H9 (cell line): ENCODE measurements around the gene AGTPBP1. TPM values are rescaled to one million over a fixed set of nuclear protein-coding genes. Genes with fewer than 3 reads are reported as not detected.

ENCODE experiments used
- DNase-seq: peaks from one replicate; pipeline ENCODE4 v3.0.0-alpha.2; 2017
- H2AFZ ChIP-seq: one replicate; pipeline ENCODE4 v1.6.1; 2013; ENCODE audit warnings: mild to moderate bottlenecking, low read length, control low read depth, moderate library complexity
- H2AK5ac ChIP-seq: 2 replicates; pipeline ENCODE4 v1.6.1; 2013; ENCODE audit warnings: low read length, control low read depth, mixed read lengths; ENCODE audit not compliant: insufficient read length
- H2BK120ac ChIP-seq: one replicate; pipeline ENCODE4 v1.6.1; 2013; ENCODE audit warnings: low read depth, mild to moderate bottlenecking, low read length, control low read depth, inconsistent platforms; ENCODE audit not compliant: poor library complexity, severe bottlenecking
- H2BK12ac ChIP-seq: 2 replicates; pipeline ENCODE4 v1.6.1; 2013; ENCODE audit warnings: low read length, control low read depth, mixed read lengths, low read depth; ENCODE audit not compliant: insufficient read length
- H2BK15ac ChIP-seq: 2 replicates; pipeline ENCODE4 v1.6.1; 2013; ENCODE audit warnings: low read depth, low read length, control low read depth
- H2BK20ac ChIP-seq: one replicate; pipeline ENCODE4 v1.6.1; 2013; ENCODE audit warnings: low read depth, mild to moderate bottlenecking, low read length, control low read depth, inconsistent platforms; ENCODE audit not compliant: poor library complexity, severe bottlenecking
- H2BK5ac ChIP-seq: 2 replicates; pipeline ENCODE4 v1.6.1; 2013; ENCODE audit warnings: low read length, control low read depth, mixed read lengths; ENCODE audit not compliant: insufficient read length
- H3K14ac ChIP-seq: 2 replicates; pipeline ENCODE4 v1.6.1; 2013; ENCODE audit warnings: low read length, control low read depth; ENCODE audit not compliant: insufficient read depth
- H3K18ac ChIP-seq: 2 replicates; pipeline ENCODE4 v1.6.1; 2013; ENCODE audit warnings: low read depth, mild to moderate bottlenecking, mixed read lengths, low read length, control low read depth; ENCODE audit not compliant: insufficient read length
- H3K23ac ChIP-seq: 2 replicates; pipeline ENCODE4 v1.6.1; 2013; ENCODE audit warnings: low read length, control low read depth, mixed read lengths, low read depth; ENCODE audit not compliant: insufficient read length
- H3K23me2 ChIP-seq: 2 replicates; pipeline ENCODE4 v1.6.1; 2013; ENCODE audit warnings: low read depth, mild to moderate bottlenecking, mixed read lengths, low read length, control low read depth; ENCODE audit not compliant: insufficient read length, poor library complexity, severe bottlenecking
- H3K27ac ChIP-seq: 2 replicates; pipeline ENCODE4 v1.5.1; 2013; ENCODE audit warnings: low read length, control low read depth, mixed read lengths, low read depth; ENCODE audit not compliant: insufficient read length
- H3K27me3 ChIP-seq: 2 replicates; pipeline ENCODE4 v1.6.1; 2013; ENCODE audit warnings: low read length, control low read depth, inconsistent platforms; ENCODE audit not compliant: insufficient read depth
- H3K4ac ChIP-seq: 2 replicates; pipeline ENCODE4 v1.6.1; 2013; ENCODE audit warnings: low read depth, mild to moderate bottlenecking, control low read depth, inconsistent platforms, low read length, moderate library complexity
- H3K4me1 ChIP-seq: 2 replicates; pipeline ENCODE4 v1.6.1; 2013; ENCODE audit warnings: low read length, control low read depth, inconsistent platforms; ENCODE audit not compliant: insufficient read depth
- H3K4me2 ChIP-seq: 2 replicates; pipeline ENCODE4 v1.6.1; 2013; ENCODE audit warnings: low read length, control low read depth, mixed read lengths; ENCODE audit not compliant: insufficient read length, insufficient read depth
- H3K56ac ChIP-seq: 2 replicates; pipeline ENCODE4 v1.6.1; 2013; ENCODE audit warnings: low read depth, mild to moderate bottlenecking, mixed read lengths, low read length, control low read depth; ENCODE audit not compliant: insufficient read length
- H3K79me1 ChIP-seq: 2 replicates; pipeline ENCODE4 v1.6.1; 2013; ENCODE audit warnings: low read depth, mild to moderate bottlenecking, moderate library complexity, low read length, control low read depth, inconsistent platforms; ENCODE audit not compliant: insufficient read depth, poor library complexity, severe bottlenecking
- H3K79me2 ChIP-seq: 2 replicates; pipeline ENCODE4 v1.6.1; 2013; ENCODE audit warnings: low read length, control low read depth, inconsistent platforms; ENCODE audit not compliant: insufficient read depth
- H3K9ac ChIP-seq: 2 replicates; pipeline ENCODE4 v1.6.1; 2013; ENCODE audit warnings: low read length, control low read depth, mixed read lengths; ENCODE audit not compliant: insufficient read length; ENCODE audit errors: extremely low read depth
- H3K9me3 ChIP-seq: one replicate; pipeline ENCODE4 v1.6.1; 2013; ENCODE audit warnings: low read depth, low read length, inconsistent platforms; ENCODE audit not compliant: control insufficient read depth
- H3T11ph ChIP-seq: one replicate; pipeline ENCODE4 v1.6.1; 2013; ENCODE audit warnings: mild to moderate bottlenecking, low read length, control low read depth, inconsistent platforms
- H4K20me1 ChIP-seq: one replicate; pipeline ENCODE4 v1.6.1; 2013; ENCODE audit not compliant: control insufficient read depth, insufficient read length, insufficient read depth
- H4K5ac ChIP-seq: 2 replicates; pipeline ENCODE4 v1.6.1; 2013; ENCODE audit warnings: low read depth, mild to moderate bottlenecking, mixed read lengths, low read length, control low read depth; ENCODE audit not compliant: insufficient read length
- H4K8ac ChIP-seq: replicated peaks from 2 replicates; pipeline ENCODE4 v1.6.1; 2013; ENCODE audit warnings: low read length, control low read depth, mixed read lengths, low read depth; ENCODE audit not compliant: insufficient read length
- H4K91ac ChIP-seq: 2 replicates; pipeline ENCODE4 v1.6.1; 2013; ENCODE audit warnings: low read depth, mild to moderate bottlenecking, moderate library complexity, mixed read lengths, low read length, control low read depth; ENCODE audit not compliant: insufficient read length
- H3K27ac Mint-ChIP-seq, 3 experiments: 2 replicates in 2 of 3; 3 replicates in 1 of 3; pipeline ENCODE4 v1.8.0; 2020 to 2021; ENCODE audit warnings: mixed read lengths in 3 of 3, mild to moderate bottlenecking in 1 of 3, moderate library complexity in 1 of 3
- H3K27me3 Mint-ChIP-seq: 2 replicates; pipeline ENCODE4 v1.8.0; 2021; ENCODE audit warnings: low read depth, mild to moderate bottlenecking, moderate library complexity, mixed read lengths
- H3K36me3 Mint-ChIP-seq, 3 experiments: 2 replicates in 2 of 3; 3 replicates in 1 of 3; pipeline ENCODE4 v1.8.0; 2020 to 2021; ENCODE audit warnings: low read depth in 3 of 3, mixed read lengths in 3 of 3; ENCODE audit not compliant: insufficient read depth in 1 of 3
- H3K4me1 Mint-ChIP-seq, 2 experiments: 2 replicates each; pipeline ENCODE4 v1.8.0; 2020; ENCODE audit warnings: mixed read lengths in 2 of 2
- H3K4me3 Mint-ChIP-seq, 2 experiments: 2 replicates in 1 of 2; 3 replicates in 1 of 2; pipeline ENCODE4 v1.8.0; 2020 to 2021; ENCODE audit warnings: mild to moderate bottlenecking in 2 of 2, mixed read lengths in 2 of 2, moderate library complexity in 1 of 2
- H3K9me3 Mint-ChIP-seq, 2 experiments: 2 replicates in 1 of 2; 3 replicates in 1 of 2; pipeline ENCODE4 v1.8.0; 2020; ENCODE audit warnings: mild to moderate bottlenecking in 2 of 2, mixed read lengths in 2 of 2, moderate library complexity in 1 of 2
- WGBS: extraction: QIAGEN DNeasy Blood & Tissue Kit; methylation state at CpG from one replicate; pipeline ENCODE4 v1.1.7; 2013; ENCODE audit warnings: missing lambda C conversion rate, low lambda C conversion rate, mixed read lengths; ENCODE audit not compliant: insufficient read length; ENCODE audit errors: extremely low coverage; 5-methylcytosine and 5-hydroxymethylcytosine counted together
- total RNA-seq: library from RNA; stranded (reverse); gene quantifications from 2 replicates; pipeline ENCODE4 v1.2.1, GENCODE V29; 2021
- TF ChIP-seq, protein P1 (sequence below): fragments of 200-600 bp; sonication (generic); conservative IDR thresholded peaks from 3 replicates; pipeline ENCODE4 v1.8.0; 2021; ENCODE audit warnings: antibody characterized with exemption, mild to moderate bottlenecking

AGTPBP1 gene
- total RNA-seq, 1 experiment from 2014 or later = 53.1 TPM

DNA sequence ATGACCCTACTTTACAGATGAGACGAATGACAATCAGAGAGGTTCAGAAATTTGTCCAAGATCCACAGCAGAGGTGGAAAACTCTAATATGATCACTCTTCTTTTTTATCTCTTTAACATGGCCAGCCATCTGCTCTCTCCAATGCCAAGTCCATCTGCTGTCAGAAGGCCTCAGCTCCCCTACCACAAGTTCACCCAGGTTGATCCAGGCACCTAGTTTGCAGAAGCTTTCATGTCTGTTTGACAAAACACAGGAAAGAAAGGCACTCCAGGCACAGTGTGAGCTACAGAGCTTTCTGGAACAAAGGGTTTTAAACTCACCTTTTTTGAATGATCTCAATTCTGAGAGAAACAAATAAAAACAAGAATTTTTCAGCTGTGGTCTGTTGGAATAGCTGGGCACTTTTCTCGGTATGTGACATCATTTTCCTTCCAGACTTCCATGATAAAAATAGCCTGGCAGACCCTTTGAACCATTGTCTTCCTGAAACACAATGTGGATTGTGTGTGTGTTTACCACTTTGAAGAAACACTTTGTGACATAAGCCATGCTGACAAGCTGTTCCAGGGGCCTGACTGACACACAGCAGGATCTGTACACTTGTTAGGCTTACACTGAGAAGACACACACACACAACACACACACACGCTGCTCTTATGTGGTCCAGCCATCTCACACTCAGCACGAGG is 214.3 kb downstream of the AGTPBP1 start:
- H3K9me3 Mint-ChIP-seq = no peaks in the 10 kb centered on the region
- no peak overlapping the region for H2BK15ac ChIP-seq
- WGBS = no CpG with 5 or more reads among the region's 4 CpGs

More for the DNA sequence above, 214.3 kb downstream of the AGTPBP1 start:
- Histone ChIP-seq H3K27me3 (peaks cover 5% of the 10 kb centered on the region), H3K9ac (no peak overlapping the region), H3K4ac (no peak overlapping the region), H2AFZ (no peak overlapping the region), H3T11ph (no peak overlapping the region), H3K4me2 (no peak overlapping the region), H4K5ac (no peak overlapping the region), H3K14ac (no peak overlapping the region), H3K23ac (no peak overlapping the region), H3K18ac (no peak overlapping the region), H3K79me2 (no peaks in the 10 kb centered on the region), H3K27ac (no peak overlapping the region), H4K91ac (no peak overlapping the region), H3K4me1 (no peaks in the 10 kb centered on the region), H2BK120ac (no peak overlapping the region), H2AK5ac (no peak overlapping the region), H3K56ac (no peak overlapping the region), H2BK5ac (no peak overlapping the region), H2BK20ac (no peak overlapping the region), H4K8ac (no peak overlapping the region), H2BK12ac (no peak overlapping the region), H4K20me1 (no peaks in the 10 kb centered on the region), H3K79me1 (no peaks in the 10 kb centered on the region), H3K23me2 (no peaks in the 10 kb centered on the region), H3K9me3 (no peaks in the 10 kb centered on the region)
- peaks cover under 1 to 3% of the 10 kb centered on the region in 2 experiments; a peak in 1 of 4 replicates for H3K4me1 Mint-ChIP-seq
- H3K27me3 Mint-ChIP-seq = peaks cover 39% of the 10 kb centered on the region
- no peak for DNase-seq
- no peaks in the 10 kb centered on the region for H3K36me3 Mint-ChIP-seq
- no peak overlapping the region for H3K27ac Mint-ChIP-seq
- TF ChIP-seq, protein P1, sequence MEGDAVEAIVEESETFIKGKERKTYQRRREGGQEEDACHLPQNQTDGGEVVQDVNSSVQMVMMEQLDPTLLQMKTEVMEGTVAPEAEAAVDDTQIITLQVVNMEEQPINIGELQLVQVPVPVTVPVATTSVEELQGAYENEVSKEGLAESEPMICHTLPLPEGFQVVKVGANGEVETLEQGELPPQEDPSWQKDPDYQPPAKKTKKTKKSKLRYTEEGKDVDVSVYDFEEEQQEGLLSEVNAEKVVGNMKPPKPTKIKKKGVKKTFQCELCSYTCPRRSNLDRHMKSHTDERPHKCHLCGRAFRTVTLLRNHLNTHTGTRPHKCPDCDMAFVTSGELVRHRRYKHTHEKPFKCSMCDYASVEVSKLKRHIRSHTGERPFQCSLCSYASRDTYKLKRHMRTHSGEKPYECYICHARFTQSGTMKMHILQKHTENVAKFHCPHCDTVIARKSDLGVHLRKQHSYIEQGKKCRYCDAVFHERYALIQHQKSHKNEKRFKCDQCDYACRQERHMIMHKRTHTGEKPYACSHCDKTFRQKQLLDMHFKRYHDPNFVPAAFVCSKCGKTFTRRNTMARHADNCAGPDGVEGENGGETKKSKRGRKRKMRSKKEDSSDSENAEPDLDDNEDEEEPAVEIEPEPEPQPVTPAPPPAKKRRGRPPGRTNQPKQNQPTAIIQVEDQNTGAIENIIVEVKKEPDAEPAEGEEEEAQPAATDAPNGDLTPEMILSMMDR = no peak
- H3K4me3 Mint-ChIP-seq = no peak overlapping the region
